DMS153 treated with DMSO at 0.1 percent for 48 hours (cell line): ENCODE results near the gene TTC9.

ENCODE experiments used
- DNase-seq: peaks from one replicate; lab custom pipeline; 2025; ENCODE audit not compliant: unreplicated experiment; lab: John Stamatoyannopoulos, UW

TTC9 gene

DNA sequence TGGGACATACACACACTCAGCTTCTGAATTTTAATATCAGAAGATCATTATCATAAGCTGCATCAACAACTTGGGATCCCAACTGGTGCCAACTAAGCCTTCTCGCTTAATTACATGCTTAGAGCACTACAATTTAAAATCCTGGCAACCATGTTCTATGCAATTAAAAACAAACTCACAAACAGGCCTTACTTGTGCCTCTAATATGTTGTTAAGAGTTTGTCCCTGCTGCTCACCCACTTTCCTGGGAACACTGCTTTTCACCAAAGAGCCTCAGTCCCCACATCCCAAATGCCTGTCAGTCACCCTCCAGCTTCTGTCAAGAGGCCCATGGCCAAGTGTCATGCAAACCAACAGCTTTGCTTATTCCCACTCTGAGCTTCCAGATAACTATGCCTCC is 69.7 kb downstream of the TTC9 start:
- no peak for DNase-seq

DNA sequence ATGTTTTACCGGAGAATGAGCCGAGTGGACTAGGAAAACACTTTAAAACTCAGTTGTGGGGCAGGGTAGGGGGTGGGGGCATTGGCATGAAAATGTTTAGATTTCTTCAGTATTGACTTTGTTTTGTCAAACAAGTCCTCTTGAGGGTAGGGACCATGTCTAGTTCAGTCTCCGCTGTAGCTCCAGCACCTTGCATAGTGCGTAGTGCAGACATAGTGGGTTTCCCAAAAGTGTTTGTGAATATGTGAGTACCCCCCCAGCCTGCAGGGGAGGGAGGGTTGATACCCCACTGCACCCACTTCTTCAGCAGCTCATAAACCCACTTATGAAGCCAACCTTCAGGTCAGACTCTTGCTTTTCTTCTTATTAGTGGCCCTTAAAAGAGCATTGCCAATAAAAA is 71.4 kb downstream of the TTC9 start:
- no peak for DNase-seq

DNA sequence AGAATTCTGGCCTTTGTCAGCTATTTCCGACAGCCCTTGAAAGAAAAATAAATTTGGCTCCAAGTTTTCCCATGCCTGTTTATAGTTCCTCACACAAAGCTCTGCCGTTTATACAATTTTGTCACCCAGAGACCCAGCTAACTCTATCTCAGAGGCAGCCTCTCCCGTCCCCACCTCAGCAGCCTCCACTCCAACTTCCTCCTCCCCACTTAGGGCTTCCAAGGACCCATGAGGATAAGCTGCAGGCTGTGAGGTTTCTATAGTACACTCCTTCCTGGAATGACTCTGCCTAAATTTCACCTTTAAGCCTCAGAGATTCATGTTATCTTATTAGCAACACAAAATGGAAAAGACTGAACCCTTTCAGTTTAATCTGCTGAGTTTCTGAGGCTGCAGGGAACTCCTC is 71.8 kb downstream of the TTC9 start:
- no peak for DNase-seq

DNA sequence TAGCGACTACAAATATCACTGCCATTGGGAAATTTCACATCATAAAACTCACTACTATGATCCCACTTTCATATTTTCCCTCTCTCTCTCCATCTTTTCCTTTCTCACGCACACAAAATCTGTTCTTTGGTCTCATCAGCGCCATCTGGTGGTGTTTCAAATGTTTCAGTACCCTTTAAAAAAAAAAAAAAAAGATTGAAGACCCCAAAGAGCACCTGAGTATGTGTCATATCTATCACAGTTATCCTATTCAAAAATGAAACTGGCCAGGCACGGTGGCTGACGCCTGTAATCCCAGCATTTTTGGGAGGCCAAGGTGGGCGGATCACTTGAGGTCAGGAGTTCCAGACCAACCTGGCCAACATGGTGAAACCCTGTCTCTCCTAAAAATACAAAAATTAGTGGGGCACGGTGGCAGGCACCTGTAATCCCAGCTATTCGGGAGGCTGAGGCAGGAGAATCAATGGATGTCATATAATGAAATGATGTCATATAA is 72.4 kb downstream of the TTC9 start:
- peak; percentile 23 for DNase-seq

DNA sequence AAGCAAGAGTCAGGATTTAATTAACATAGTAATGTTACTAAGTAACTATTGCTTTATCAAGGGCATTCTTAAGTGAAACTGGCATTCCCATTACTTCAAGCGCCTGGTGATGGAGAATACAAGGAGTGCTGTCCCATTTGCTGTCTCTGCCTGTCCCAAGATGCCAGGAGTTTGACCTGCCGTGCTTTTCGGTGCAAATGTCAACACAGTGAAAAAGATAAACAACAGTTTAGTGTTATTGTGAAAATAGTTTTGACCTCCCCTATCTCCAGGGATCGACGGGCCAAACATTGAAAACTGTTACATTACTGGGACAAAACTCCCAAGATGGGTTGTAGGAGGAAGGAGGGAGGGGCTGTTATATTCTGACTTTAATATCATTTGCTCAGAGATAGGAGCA is 74.8 kb downstream of the TTC9 start:
- DNase-seq = no peak

DNA sequence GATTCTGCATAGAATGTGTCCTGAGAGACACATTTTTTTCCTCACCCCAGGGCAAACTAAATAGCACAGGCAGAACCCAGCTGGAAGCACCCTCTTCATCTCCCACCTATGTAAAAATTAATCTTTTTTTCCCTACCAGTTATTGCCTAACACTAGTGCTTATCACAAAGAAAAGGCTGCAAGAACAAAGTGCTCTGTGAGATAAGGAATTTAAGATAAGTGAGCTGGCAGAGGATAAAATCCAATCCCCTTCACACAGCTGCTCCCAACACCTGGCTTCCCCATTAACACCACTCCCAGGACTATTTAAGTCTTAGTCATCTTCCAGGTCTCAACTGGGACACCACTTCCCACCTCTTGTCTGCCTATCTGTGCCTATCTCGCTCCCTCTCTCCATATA is 75.2 kb downstream of the TTC9 start:
- DNase-seq = no peak

DNA sequence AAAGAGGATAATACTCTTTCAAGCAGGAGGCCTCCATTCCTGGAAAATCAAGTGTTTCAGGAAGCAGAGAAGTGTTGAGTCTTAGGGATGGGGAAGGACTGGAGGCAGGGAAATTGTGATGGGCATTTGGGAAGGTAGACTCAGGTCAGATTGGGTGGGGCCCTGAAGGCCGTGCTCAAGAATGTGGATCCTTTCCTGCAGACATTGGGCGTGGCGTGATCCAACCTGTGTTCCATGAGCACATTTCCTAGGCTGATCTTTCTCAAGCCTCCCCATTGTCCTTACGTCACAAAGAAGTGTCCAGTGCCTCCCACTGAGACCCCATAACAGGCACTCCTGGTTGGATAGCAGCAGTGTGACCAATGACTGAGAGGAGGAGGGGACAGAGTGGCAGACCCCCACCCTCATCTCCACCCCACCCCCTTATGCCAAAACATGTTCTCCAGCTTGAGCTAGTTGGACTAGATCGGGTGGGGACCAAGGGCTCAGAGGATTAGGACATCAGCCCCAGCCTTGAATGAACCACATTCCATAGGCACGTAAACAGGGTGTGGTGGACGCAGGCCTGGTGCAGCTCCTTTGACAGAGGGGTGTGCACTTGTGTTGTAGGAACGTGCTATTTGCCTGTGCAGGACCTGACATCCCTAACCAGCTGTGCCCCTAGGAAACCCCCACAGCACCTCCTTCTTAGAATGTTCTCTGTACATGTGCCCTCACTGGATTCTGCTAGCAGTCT is 76.8 kb downstream of the TTC9 start:
- DNase-seq = no peak

DNA sequence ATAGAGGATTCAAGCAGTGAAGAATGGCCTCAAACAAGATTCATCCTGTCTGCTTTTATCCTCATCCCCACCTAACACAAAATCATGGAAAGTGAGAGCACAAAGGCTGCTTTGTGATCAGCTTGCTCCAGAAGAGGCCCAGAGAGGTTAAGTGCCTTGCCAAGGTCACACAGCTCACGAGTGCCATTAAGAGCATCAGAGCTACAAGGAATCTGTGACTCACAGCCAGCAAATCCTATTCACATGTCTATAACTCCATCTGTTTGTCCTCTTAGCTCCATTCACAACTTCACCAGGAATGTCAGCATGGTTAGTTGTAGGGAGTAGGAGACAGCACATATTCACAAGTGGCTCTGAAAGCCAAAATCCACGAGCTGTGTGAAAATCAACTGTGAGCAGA is 79.8 kb downstream of the TTC9 start:
- DNase-seq = no peak

DNA sequence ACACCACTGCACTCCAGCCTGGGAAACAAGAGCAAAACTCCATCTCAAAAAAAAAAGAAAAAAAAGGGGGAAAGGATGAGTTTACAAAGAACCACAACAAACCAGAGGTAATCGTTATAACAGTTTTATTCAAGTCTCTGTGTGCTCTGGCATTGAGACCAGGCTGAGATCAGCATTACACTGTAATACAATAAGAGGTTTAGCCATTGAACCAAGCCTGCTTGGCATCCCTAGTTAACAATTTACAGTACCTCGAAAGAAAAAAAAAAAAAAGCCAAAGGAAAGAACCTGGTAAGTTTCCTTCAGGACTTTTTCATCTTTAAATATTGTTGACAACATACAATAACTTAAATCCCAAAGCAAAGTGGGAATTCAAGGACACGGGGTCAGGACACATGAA is 80.7 kb downstream of the TTC9 start:
- no peak for DNase-seq

DNA sequence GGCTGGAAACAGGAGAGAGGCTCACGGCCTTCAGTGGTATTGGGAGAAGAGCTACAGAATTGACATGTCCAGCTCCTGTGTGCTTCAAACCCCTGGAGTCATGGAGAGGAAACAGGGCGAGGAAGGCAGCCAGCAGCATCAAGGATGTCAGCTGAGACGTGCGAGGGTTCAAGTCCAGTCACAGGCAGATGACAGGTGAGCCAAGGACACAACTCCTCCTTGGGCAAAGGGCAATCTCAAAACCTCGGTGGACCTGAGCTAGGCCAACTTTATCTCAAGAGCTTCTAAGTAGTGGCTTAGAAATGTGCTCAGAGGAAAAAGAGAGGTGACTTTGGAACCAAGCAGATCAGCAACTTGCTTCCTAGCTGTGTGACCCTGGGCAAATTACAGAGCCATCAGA is 81.6 kb downstream of the TTC9 start:
- DNase-seq = no peak

DNA sequence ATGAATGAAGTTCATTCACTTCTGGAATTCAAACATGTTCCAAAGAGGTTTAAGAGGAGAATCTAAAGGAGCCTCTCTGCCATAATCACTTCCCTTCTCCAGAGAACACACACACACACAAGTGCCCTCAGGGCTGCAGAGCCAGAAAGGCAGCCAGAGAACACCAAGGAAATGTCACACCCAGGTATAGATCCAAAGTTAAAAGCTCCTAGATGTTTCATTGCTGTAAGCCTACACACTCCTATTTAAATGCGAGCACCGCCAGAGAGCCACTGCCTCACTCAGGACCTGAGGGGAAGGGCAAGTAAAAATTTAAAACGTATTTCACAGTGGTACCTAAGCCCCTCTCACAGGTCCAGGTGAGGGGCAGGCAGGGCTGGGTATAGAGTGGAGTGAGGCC is 82.4 kb downstream of the TTC9 start:
- DNase-seq = no peak

DNA sequence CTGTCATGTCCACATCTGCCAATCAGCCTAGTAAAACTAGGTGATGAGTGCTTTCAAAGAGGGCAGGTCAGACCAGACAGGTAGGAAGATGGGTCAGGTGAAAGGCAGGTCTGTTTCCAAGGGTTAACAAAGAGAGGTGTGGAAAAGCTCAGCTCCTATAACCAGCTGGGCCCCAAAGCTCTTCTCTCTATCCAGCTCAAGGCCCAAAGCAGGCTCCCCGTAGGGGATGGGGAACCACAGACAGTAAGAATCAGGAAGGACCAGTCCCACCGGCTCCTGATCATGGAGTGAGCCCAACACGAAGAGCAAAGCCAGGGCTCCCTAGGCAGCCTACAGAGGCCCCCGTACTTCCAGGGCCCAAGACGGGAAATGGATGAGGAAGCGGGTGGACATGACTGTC is 83.2 kb downstream of the TTC9 start:
- DNase-seq = no peak
